ENCODE results near the gene GRID1. TPM values are rescaled to one million over a fixed set of nuclear protein-coding genes. Genes with fewer than 3 reads are reported as not detected.

The GRID1 gene
- total RNA-seq, 4 donors from 2014 or later = 0.40 to 1.9 (median 1.00) TPM

- WGBS, 2 donors (ENCODE audit: low coverage in 1 of 2) = 40 to 67% methylated on average over 6 to 7 of the region's 7 CpGs
- Histone ChIP-seq H3K36me3 (no peaks in the 10 kb centered on the region), H3K4me1 (no peaks in the 10 kb centered on the region), H3K9me3 (no peaks in the 10 kb centered on the region), H3K4me3 (no peak overlapping the region), H3K27ac (no peak overlapping the region), H3K27me3 (no peaks in the 10 kb centered on the region)
- no peak for TF ChIP-seq EP300 (IDR thresholded peaks at IDR 0.05; ENCODE audit: low read depth)
- no peak for TF ChIP-seq POLR2A (IDR thresholded peaks at IDR 0.05)
- no peak for DNase-seq
- in situ Hi-C loops (cut with MboI; ENCODE audit: low pct_ligation_motif_present in 1 of 4, low pct_unique_long_range_greater_than_20kb in 1 of 4, low sequenced_read_pairs in 3 of 4) (no loop called here), intact Hi-C loops (cut with DNase I; ENCODE audit: low total_unique reads) (no loop called here)
These were observed 184.0 kb downstream of the GRID1 start for GRCh38 chr10:86182595-86182994.

GRCh38 chr10:86182150-86182549, 184.4 kb downstream of the GRID1 start:
- H3K27ac ChIP-seq = no peak overlapping the region
- no peaks in the 10 kb centered on the region for H3K36me3 ChIP-seq
- H3K4me1 ChIP-seq = no peaks in the 10 kb centered on the region
- no peaks in the 10 kb centered on the region for H3K27me3 ChIP-seq
- intact Hi-C loops (cut with DNase I; ENCODE audit: low total_unique reads) = no loop called here
- H3K4me3 ChIP-seq = no peak overlapping the region
- WGBS, 2 donors (ENCODE audit: low coverage in 1 of 2) = 77 to 78% methylated on average over 7 to 13 of the region's 13 CpGs
- no peak for DNase-seq
- no peaks in the 10 kb centered on the region for H3K9me3 ChIP-seq
- TF ChIP-seq POLR2AphosphoS5 (IDR thresholded peaks at IDR 0.05) = no peak
- no peak for TF ChIP-seq CTCF (IDR thresholded peaks at IDR 0.05)
- no peak for TF ChIP-seq POLR2A (IDR thresholded peaks at IDR 0.05)
- no peak for TF ChIP-seq EP300 (IDR thresholded peaks at IDR 0.05; ENCODE audit: low read depth)
- in situ Hi-C loops (cut with MboI; ENCODE audit: low pct_ligation_motif_present in 1 of 4, low pct_unique_long_range_greater_than_20kb in 1 of 4, low sequenced_read_pairs in 3 of 4) = no loop called here

GRCh38 chr10:86180861-86181260, 185.7 kb downstream of the GRID1 start:
- Histone ChIP-seq H3K4me3 (no peak overlapping the region), H3K36me3 (no peaks in the 10 kb centered on the region), H3K9me3 (no peaks in the 10 kb centered on the region), H3K27ac (no peak overlapping the region), H3K4me1 (no peaks in the 10 kb centered on the region), H3K27me3 (no peaks in the 10 kb centered on the region)
- no peak for TF ChIP-seq POLR2AphosphoS5 (IDR thresholded peaks at IDR 0.05)
- TF ChIP-seq POLR2A (IDR thresholded peaks at IDR 0.05) = no peak
- no peak for TF ChIP-seq EP300 (IDR thresholded peaks at IDR 0.05; ENCODE audit: low read depth)
- TF ChIP-seq CTCF (IDR thresholded peaks at IDR 0.05) = no peak
- in situ Hi-C loops (cut with MboI; ENCODE audit: low pct_ligation_motif_present in 1 of 4, low pct_unique_long_range_greater_than_20kb in 1 of 4, low sequenced_read_pairs in 3 of 4) = no loop called here
- no peak for DNase-seq
- WGBS, 2 donors (ENCODE audit: low coverage in 1 of 2) = 68% methylated on average over 4 of the region's 4 CpGs; no CpG with 5 or more reads in 1 of the 2 donors
- intact Hi-C loops (cut with DNase I; ENCODE audit: low total_unique reads) = no loop called here

- Histone ChIP-seq H3K4me3 (no peak overlapping the region), H3K27me3 (no peaks in the 10 kb centered on the region), H3K27ac (no peak overlapping the region), H3K36me3 (no peaks in the 10 kb centered on the region), H3K9me3 (no peaks in the 10 kb centered on the region), H3K4me1 (no peaks in the 10 kb centered on the region)
- intact Hi-C loops (cut with DNase I; ENCODE audit: low total_unique reads) = no loop called here
- in situ Hi-C loops (cut with MboI; ENCODE audit: low pct_ligation_motif_present in 1 of 4, low pct_unique_long_range_greater_than_20kb in 1 of 4, low sequenced_read_pairs in 3 of 4) = no loop called here
- TF ChIP-seq POLR2AphosphoS5 (IDR thresholded peaks at IDR 0.05) (no peak), CTCF (IDR thresholded peaks at IDR 0.05) (no peak), EP300 (IDR thresholded peaks at IDR 0.05; ENCODE audit: low read depth) (no peak), POLR2A (IDR thresholded peaks at IDR 0.05) (no peak)
- DNase-seq = no peak
- 73 to 100% methylated on average over 1 to 4 of the region's 7 CpGs for WGBS, 2 donors (ENCODE audit: low coverage in 1 of 2)
These were observed 186.6 kb downstream of the GRID1 start for GRCh38 chr10:86179961-86180360.

- 70% methylated on average over 6 of the region's 6 CpGs; no CpG with 5 or more reads in 1 of the 2 donors for WGBS, 2 donors (ENCODE audit: low coverage in 1 of 2)
- no peak for DNase-seq
- no peak overlapping the region for H3K4me3 ChIP-seq
- H3K27ac ChIP-seq = no peak overlapping the region
- H3K4me1 ChIP-seq = no peaks in the 10 kb centered on the region
- H3K36me3 ChIP-seq = no peaks in the 10 kb centered on the region
- intact Hi-C loops (cut with DNase I; ENCODE audit: low total_unique reads) (no loop called here), in situ Hi-C loops (cut with MboI; ENCODE audit: low pct_ligation_motif_present in 1 of 4, low pct_unique_long_range_greater_than_20kb in 1 of 4, low sequenced_read_pairs in 3 of 4) (no loop called here)
- H3K9me3 ChIP-seq = no peaks in the 10 kb centered on the region
- no peaks in the 10 kb centered on the region for H3K27me3 ChIP-seq
- no peak for TF ChIP-seq POLR2AphosphoS5 (IDR thresholded peaks at IDR 0.05)
- no peak for TF ChIP-seq POLR2A (IDR thresholded peaks at IDR 0.05)
- no peak for TF ChIP-seq EP300 (IDR thresholded peaks at IDR 0.05; ENCODE audit: low read depth)
- no peak for TF ChIP-seq CTCF (IDR thresholded peaks at IDR 0.05)
These were observed 187.5 kb downstream of the GRID1 start for GRCh38 chr10:86179153-86179524.
